Activated CD8-positive, alpha-beta memory T cell treated with anti-CD3 and anti-CD28 coated beads, Interleukin-2, amount 50 U/mL, for 1 hour (primary cell): ENCODE results near the gene KHK.
"Not testable (repeated sequence)": the region's sequence is repeated elsewhere in the genome, so short reads cannot be mapped to it uniquely, and the experiment has no call there.

Source experiments
- DNase-seq: peaks from one replicate; pipeline ENCODE4 v3.0.0-alpha.2; 2020; ENCODE audit errors: extremely low read depth

The KHK gene

GRCh38 chr2:27095745-27096651 is 9.4 kb downstream of the KHK start:
- DNase-seq: no peak

DNA sequence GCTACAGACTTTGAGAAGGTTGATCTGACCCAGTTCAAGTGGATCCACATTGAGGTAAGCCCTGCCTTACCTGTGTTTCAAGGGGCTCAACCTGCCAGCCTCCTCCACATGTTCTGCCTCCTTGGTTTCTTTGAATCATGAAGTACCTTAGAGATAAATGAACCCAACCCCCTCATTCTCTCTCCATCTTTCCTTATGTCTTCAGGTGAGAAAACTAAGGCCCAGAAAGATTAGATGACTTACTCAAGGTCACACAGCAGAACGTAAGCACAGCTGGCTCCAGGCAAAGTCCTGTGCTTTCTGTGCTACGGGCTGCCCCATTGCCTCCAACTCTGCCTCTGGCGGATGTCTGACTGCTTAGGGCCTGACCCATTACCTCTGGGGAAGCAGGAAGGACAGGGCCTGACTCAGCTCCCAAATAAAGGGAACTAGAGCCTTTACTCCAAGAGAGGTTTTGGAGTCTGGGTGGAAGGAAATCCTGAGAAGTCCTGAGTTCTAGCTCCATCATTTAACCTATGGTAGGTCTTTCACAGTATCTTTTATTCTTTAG is 10.3 kb downstream of the KHK start:
- DNase-seq: no peak

- DNase-seq: no peak
Measured at GRCh38 chr2:27097341-27097740, 10.8 kb downstream of the KHK start.

- DNase-seq: no peak
Measured at GRCh38 chr2:27099334-27099955, 12.9 kb downstream of the KHK start.

DNA sequence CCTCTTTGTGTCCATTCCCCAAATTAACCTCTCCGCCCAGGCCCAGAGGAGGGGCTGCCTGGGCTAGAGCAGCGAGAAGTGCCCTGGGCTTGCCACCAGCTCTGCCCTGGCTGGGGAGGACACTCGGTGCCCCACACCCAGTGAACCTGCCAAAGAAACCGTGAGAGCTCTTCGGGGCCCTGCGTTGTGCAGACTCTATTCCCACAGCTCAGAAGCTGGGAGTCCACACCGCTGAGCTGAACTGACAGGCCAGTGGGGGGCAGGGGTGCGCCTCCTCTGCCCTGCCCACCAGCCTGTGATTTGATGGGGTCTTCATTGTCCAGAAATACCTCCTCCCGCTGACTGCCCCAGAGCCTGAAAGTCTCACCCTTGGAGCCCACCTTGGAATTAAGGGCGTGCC is 13.5 kb downstream of the KHK start:
- DNase-seq: no peak

GRCh38 chr2:27102329-27102728 is 15.8 kb downstream of the KHK start:
- no peak for DNase-seq

DNA sequence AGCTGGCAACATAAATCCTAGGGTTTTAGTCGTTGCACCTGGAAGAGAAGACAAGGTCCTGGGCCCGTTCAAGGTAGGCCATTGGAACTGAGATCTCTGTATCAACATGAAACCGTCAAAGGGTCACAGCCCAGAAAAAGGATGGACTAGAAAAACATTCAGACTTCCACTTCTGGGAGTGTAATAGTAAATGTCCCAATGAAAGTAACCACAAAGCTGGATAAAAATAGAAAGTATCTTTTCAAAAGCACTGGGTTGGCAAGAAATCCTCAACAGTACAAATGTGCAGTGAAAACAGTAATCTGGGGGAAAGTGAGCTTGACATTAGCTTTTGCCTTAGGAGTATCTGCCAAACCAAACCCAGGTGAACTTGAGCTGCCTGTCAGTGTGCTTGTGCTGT is 19.4 kb downstream of the KHK start:
- no peak for DNase-seq

DNA sequence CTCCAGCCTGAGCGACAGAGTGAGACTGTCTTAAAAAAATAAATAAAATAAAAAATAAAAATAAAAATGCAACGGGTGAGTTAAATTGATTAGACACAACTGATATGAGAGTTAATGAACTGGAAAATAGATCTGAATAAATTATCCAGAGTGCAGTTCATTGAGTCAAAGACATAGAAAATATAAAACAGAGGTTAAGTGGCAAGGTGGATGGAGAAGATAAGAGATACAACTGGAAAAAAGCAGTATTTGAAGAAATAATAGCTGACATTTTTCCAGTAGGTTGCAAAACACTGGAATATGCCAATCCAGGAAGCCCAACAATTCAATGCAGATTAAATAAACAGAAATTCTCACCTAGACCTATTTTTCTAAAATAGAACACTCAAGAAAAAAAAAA is 21.6 kb downstream of the KHK start:
- DNase-seq: no peak

GRCh38 chr2:27109083-27109482 is 22.5 kb downstream of the KHK start:
- no peak for DNase-seq

DNA sequence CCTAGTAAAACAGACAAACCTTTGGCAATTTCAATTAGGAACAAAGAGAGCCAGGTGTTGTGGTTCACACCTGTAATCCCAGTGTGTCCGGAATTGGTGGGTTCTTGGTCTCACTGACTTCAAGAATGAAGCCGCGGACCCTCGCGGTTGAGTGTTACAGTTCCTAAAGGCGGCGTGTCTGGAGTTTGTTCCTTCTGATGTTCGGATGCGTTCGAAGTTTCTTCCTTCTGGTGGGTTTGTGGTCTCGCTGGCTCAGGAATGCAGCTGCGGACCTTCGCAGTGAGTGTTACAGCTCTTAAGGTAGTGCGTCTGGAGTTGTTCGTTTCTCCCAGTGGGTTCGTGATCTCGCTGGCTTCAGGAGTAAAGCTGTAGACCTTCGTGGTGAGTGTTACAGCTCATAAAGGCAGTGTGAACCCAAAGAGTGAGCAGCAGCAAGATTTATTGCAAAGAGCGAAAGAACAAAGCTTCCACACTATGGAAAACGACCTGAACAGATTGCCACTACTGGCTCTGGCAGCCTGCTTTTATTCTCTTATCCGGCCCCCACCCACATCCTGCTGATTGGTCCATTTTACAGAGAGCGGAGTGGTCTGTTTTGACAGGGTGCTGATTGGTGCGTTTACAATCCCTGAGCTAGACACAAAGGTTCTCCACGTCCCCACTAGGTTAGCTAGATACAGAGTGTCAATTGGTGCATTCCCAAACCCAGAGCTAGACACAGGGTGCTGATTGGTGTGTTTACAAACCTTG is 24.2 kb downstream of the KHK start:
- not testable (repeated sequence) for DNase-seq

GRCh38 chr2:27111392-27112078 is 25.0 kb downstream of the KHK start:
- not testable (repeated sequence) for DNase-seq

DNA sequence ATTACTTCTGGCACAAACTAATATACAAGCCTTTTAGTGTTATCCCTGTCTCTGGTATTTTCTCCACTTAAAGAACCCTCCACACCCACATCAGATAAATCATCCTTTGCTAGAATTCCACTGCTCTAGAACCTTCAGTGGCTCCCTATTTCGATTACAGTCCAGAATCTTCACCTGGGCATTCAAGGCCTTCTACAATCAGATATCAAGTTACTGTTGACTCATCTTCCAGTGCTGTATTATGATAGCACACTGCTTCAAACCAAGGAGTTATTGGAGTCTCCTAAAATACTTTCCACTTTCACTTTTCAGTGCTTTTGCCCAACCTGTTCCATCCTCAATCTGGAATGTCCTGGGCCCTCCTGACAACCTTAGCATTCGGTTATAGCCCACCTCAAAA is 28.9 kb downstream of the KHK start:
- DNase-seq: no peak

GRCh38 chr2:27117995-27118524 is 31.5 kb downstream of the KHK start:
- DNase-seq: no peak

DNA sequence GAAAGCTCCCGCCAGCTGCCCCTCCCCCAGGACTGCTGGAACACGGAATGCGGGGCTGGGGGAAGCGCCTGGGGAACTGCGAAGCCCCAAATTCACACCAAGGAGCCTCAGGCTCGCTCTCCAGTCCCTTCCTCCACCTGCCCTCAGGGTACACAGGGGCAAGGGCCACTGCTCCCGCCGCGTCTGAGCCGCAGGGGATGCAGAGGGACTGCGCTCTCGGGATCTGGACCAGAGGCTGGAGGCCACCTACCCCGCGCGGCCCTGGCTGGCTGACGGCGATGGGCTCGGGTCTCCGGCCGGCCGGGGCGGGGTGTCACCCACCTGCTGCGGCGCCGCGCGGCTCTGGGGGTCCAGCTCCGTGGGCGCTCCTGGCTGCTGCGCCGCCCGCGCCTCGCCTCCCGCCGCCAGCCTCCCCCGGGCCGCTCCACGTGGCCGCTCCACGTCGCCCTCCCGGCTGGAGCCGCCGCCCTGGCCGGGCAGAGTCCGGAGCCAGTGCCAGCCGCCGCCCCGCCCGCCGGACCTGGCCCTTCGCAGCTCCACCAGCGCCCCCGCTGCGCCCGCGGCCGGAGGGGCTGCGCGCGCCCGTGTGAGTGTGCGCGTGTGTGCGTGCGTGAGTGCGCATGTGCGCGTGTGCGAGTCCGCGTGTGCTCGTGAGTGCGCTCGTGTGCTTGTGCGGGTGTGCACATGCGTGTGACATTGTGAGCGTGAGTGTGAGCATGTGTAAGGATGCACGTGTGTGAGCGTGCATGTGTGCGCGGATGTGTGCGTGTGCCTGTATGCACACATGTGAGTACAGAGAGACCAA is 32.2 kb downstream of the KHK start, which contains the start of gene CGREF1:
Gene CGREF1, minus strand, starts transcription at position 604 of the 805 bp plus-strand sequence. CDS start 14,762 bp downstream, outside the sequence.
- DNase-seq: no peak

DNA sequence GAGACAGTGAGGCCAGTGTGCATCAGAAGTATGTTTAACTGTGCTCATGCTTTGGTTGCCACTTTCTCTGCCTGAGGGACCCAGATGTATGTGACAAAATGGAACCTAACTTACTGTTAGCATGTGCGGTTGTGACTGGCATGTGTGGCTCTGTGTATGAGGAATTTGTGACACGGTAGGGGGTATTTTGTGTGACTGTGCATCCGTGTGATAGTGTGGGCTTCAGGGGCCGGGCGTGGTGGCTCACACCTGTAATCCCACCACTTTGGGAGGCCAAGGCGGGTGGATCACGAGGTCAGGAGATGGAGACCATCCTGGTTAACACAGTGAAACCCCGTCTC is 32.7 kb downstream of the KHK start:
- not testable (repeated sequence) for DNase-seq

GRCh38 chr2:27121906-27122305 is 35.3 kb downstream of the KHK start:
- DNase-seq: no peak

- DNase-seq: no peak
Measured at GRCh38 chr2:27122791-27123190, 36.2 kb downstream of the KHK start.

DNA sequence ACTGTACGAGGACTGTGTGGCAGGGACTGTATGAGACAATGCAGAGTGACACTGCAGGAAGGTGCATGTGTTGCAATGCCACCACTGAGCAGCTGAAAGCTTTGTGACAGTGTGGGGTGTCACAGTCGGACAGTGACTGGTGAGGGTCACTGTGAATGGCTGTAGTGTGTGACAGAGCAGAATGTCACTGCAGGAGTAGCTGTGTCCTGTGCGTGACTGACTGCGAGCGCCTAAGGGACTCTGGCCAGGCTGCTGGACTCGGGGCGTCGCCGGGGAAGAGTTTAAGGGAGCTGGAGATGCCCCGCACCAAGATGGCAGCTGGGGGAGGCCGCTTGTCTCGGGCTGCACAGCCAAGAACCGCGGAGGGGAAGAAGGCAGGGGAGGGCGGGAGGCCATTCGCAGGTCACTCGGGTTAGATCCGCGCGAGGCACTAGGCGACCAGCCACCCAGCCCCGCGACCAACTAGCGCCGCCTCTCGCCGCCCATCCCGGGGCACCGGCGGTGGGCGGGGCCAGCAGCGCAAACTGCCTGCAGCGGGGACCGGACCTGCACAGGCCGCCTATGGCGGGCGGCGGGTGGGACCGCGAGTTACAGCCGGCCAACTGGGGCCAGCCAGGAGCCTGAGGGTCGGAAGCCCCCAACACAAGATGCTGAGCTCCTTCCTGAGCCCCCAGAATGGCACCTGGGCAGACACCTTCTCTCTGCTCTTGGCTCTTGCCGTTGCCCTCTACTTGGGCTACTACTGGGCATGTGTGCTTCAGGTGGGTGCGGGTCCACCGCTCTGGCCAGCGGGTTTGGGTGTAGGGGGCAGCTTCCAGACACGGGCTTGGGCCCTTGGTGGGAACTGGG is 37.0 kb downstream of the KHK start, which contains the start of gene ABHD1:
Gene ABHD1, plus strand, starts transcription at position 514 of the 849 bp plus-strand sequence. Its CDS starts 134 bp downstream, at position 648.
- DNase-seq: peak; percentile 13

DNA sequence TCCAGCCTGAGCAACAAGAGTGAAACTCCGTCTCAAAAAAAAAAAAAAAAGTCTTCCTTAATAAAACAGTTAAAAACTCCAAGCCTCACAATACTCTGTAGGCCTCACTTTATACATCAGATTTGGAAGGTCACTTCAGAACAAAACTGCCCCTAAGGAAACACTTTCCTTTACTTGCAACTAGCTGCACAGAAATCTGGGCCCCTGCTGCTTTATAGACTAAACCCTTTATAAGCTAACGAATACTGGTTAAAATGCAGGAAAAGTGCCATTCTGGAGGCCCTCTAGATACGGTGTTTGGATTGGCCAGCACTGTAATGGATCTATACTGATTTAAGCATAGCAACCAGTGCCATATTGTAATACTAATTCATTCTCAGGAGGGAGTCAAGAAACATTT is 38.5 kb downstream of the KHK start:
- DNase-seq: no peak
